ENCODE data around the gene IL23R. TPM values are rescaled to one million over a fixed set of nuclear protein-coding genes. Genes with fewer than 3 reads are reported as not detected.

Gene IL23R
- total RNA-seq, 2 experiments from 2014 or later = 7.1 to 9.3 TPM

- Mint-ChIP-seq H3K27me3 (peaks cover 13% of the 10 kb centered on the region), H3K4me1 (peaks cover 39% of the 10 kb centered on the region), H3K27ac (peak overlapping the region; percentile 64), H3K9me3 (ENCODE audit: low read depth) (no peaks in the 10 kb centered on the region), H3K36me3 (ENCODE audit: low read depth) (no peaks in the 10 kb centered on the region), H3K4me3 (no peak overlapping the region)
- intact Hi-C loops (cut with DNase I, micrococcal nuclease) = loop anchor here (1.0 to 10.0 kb wide), 4 partner anchors 96 to 383 kb away; partner anchors contain the start of gene SLC35D1 (in 2 of the 2)
- ATAC-seq = peak; percentile 23
- no peak for DNase-seq
- POLR2A ChIA-PET = interaction anchor here (1.2 kb wide), 1 partner anchor 21 kb away, joined by 3 read pairs; no protein-coding TSS in a partner anchor
- CTCF ChIA-PET = interaction anchor here (0.7 to 7.7 kb wide), 35 partner anchors 10 to 828 kb away, joined by 3 to 153 read pairs (median 5); partner anchors contain the start of genes C1orf141, DNAI4, MIER1 and SLC35D1
Observed at GRCh38 chr1:67148516-67149178, 17.6 kb upstream of the IL23R start.

- ATAC-seq = peak; percentile 90
- CTCF ChIA-PET = interaction anchor here (0.6 to 7.7 kb wide), 36 partner anchors 9 to 514 kb away, joined by 3 to 153 read pairs (median 4); partner anchors contain the start of genes C1orf141, DNAI4, MIER1 and SLC35D1
- no peak overlapping the region for H3K4me3 Mint-ChIP-seq
- peak; percentile 78 for DNase-seq
- no peaks in the 10 kb centered on the region for H3K36me3 Mint-ChIP-seq (ENCODE audit: low read depth)
- H3K4me1 Mint-ChIP-seq = peaks cover 34% of the 10 kb centered on the region
- peak overlapping the region; percentile 64 for H3K27ac Mint-ChIP-seq
- POLR2A ChIA-PET = interaction anchor here (1.2 kb wide), 1 partner anchor 20 kb away, joined by 3 read pairs; no protein-coding TSS in a partner anchor
- peaks cover 16% of the 10 kb centered on the region for H3K27me3 Mint-ChIP-seq
- intact Hi-C loops (cut with DNase I, micrococcal nuclease) = loop anchor here (1.0 to 10.0 kb wide), 4 partner anchors 97 to 384 kb away; partner anchors contain the start of gene SLC35D1 (in 2 of the 2)
- H3K9me3 Mint-ChIP-seq (ENCODE audit: low read depth) = no peaks in the 10 kb centered on the region
Observed at GRCh38 chr1:67149179-67149770, 17.0 kb upstream of the IL23R start.

GRCh38 chr1:67150931-67151330 lies 15.3 kb upstream of the IL23R start:
- peaks cover 20% of the 10 kb centered on the region for H3K27me3 Mint-ChIP-seq
- ATAC-seq = no peak
- no peak overlapping the region for H3K27ac Mint-ChIP-seq
- peaks cover 26% of the 10 kb centered on the region for H3K4me1 Mint-ChIP-seq
- ChIA-PET POLR2A (interaction anchor here (0.6 kb wide), 2 partner anchors 13 to 97 kb away, joined by 3 to 6 read pairs; no protein-coding TSS in a partner anchor), CTCF (interaction anchor here (0.7 to 7.7 kb wide), 6 partner anchors 10 to 1529 kb away, joined by 3 to 153 read pairs (median 4); partner anchors contain the start of gene C1orf141)
- H3K4me3 Mint-ChIP-seq = no peak overlapping the region
- no peaks in the 10 kb centered on the region for H3K9me3 Mint-ChIP-seq (ENCODE audit: low read depth)
- intact Hi-C loops (cut with DNase I, micrococcal nuclease) = no loop called here
- no peaks in the 10 kb centered on the region for H3K36me3 Mint-ChIP-seq (ENCODE audit: low read depth)
- DNase-seq = no peak

- no peak overlapping the region for H3K4me3 Mint-ChIP-seq
- ATAC-seq (no peak), DNase-seq (peak; percentile 53)
- ChIA-PET CTCF (interaction anchor here (0.6 to 1.3 kb wide), 2 partner anchors 9 to 56 kb away, joined by 3 read pairs; no protein-coding TSS in a partner anchor), POLR2A (interaction anchor here (0.8 kb wide), 1 partner anchor 13 kb away, joined by 3 read pairs; no protein-coding TSS in a partner anchor)
- H3K27me3 Mint-ChIP-seq = peaks cover 8% of the 10 kb centered on the region
- no peaks in the 10 kb centered on the region for H3K36me3 Mint-ChIP-seq (ENCODE audit: low read depth)
- H3K27ac Mint-ChIP-seq = no peak overlapping the region
- intact Hi-C loops (cut with DNase I, micrococcal nuclease) = loop anchor here (2.0 to 5.0 kb wide), 3 partner anchors 34 to 876 kb away; no protein-coding TSS in a partner anchor
- H3K9me3 Mint-ChIP-seq (ENCODE audit: low read depth) = peaks cover 2% of the 10 kb centered on the region
- H3K4me1 Mint-ChIP-seq = peaks cover 33% of the 10 kb centered on the region
Observed at GRCh38 chr1:67158401-67158800, 7.9 kb upstream of the IL23R start.

GRCh38 chr1:67159233-67159632 lies 7.0 kb upstream of the IL23R start:
- H3K27me3 Mint-ChIP-seq = peaks cover 4% of the 10 kb centered on the region
- DNase-seq (peak; percentile 68), ATAC-seq (peak; percentile 67)
- H3K4me1 Mint-ChIP-seq = peaks cover 41% of the 10 kb centered on the region
- intact Hi-C loops (cut with DNase I, micrococcal nuclease) = loop anchor here (1.0 to 5.0 kb wide), 6 partner anchors 12 to 876 kb away; no protein-coding TSS in a partner anchor
- ChIA-PET CTCF (no interaction called here), POLR2A (no interaction called here)
- peak overlapping the region; percentile 87 for H3K27ac Mint-ChIP-seq
- peak overlapping the region; percentile 6 for H3K4me3 Mint-ChIP-seq
- no peaks in the 10 kb centered on the region for H3K36me3 Mint-ChIP-seq (ENCODE audit: low read depth)
- H3K9me3 Mint-ChIP-seq (ENCODE audit: low read depth) = peaks cover 2% of the 10 kb centered on the region

GRCh38 chr1:67162954-67163353 lies 3.3 kb upstream of the IL23R start:
- CTCF ChIA-PET = interaction anchor here (0.7 to 5.5 kb wide), 10 partner anchors 8 to 177 kb away, joined by 3 to 37 read pairs (median 4); no protein-coding TSS in a partner anchor
- POLR2A ChIA-PET = interaction anchor here (0.6 to 1.2 kb wide), 6 partner anchors 9 to 522 kb away, joined by 3 to 7 read pairs (median 4); partner anchors contain the start of gene GADD45A
- Mint-ChIP-seq H3K27ac (peak overlapping the region; percentile 90), H3K36me3 (ENCODE audit: low read depth) (peaks cover 6% of the 10 kb centered on the region), H3K9me3 (ENCODE audit: low read depth) (peaks cover 6% of the 10 kb centered on the region), H3K4me3 (peak overlapping the region; percentile 59), H3K27me3 (peaks cover 1% of the 10 kb centered on the region), H3K4me1 (peaks cover 66% of the 10 kb centered on the region)
- peak; percentile 73 for ATAC-seq
- intact Hi-C loops (cut with DNase I, micrococcal nuclease) = loop anchor here (1.0 to 5.0 kb wide), 4 partner anchors 8 to 376 kb away; no protein-coding TSS in a partner anchor
- peak; percentile 71 for DNase-seq

GRCh38 chr1:67165468-67166041 lies 699 bp upstream of the IL23R start:
- DNase-seq (no peak), ATAC-seq (no peak)
- H3K4me3 Mint-ChIP-seq = no peak overlapping the region
- CTCF ChIA-PET = interaction anchor here (5.9 kb wide), 1 partner anchor 47 kb away, joined by 55 read pairs; no protein-coding TSS in a partner anchor
- peaks cover 1% of the 10 kb centered on the region for H3K27me3 Mint-ChIP-seq
- POLR2A ChIA-PET = interaction anchor here (0.6 to 2.5 kb wide), 3 partner anchors 25 to 168 kb away, joined by 3 to 6 read pairs (median 3); no protein-coding TSS in a partner anchor
- peak overlapping the region; percentile 85 for H3K27ac Mint-ChIP-seq
- intact Hi-C loops (cut with DNase I, micrococcal nuclease) = loop anchor here in 1 of 2 experiments (1.0 kb wide), 1 partner anchor 26 kb away; no protein-coding TSS in a partner anchor
- H3K36me3 Mint-ChIP-seq (ENCODE audit: low read depth) = peaks cover 13% of the 10 kb centered on the region
- peaks cover 4% of the 10 kb centered on the region for H3K9me3 Mint-ChIP-seq (ENCODE audit: low read depth)
- peaks cover 68% of the 10 kb centered on the region for H3K4me1 Mint-ChIP-seq

- ChIA-PET POLR2A (interaction anchor here (1.1 kb wide), 1 partner anchor 20 kb away, joined by 3 read pairs; no protein-coding TSS in a partner anchor), CTCF (interaction anchor here (0.6 to 5.9 kb wide), 4 partner anchors 22 to 272 kb away, joined by 3 to 55 read pairs (median 4); no protein-coding TSS in a partner anchor)
- peaks cover 1% of the 10 kb centered on the region for H3K27me3 Mint-ChIP-seq
- intact Hi-C loops (cut with DNase I, micrococcal nuclease) = no loop called here
- ATAC-seq (no peak), DNase-seq (no peak)
- peaks cover 16% of the 10 kb centered on the region for H3K36me3 Mint-ChIP-seq (ENCODE audit: low read depth)
- peaks cover 79% of the 10 kb centered on the region for H3K4me1 Mint-ChIP-seq
- peak overlapping the region; percentile 8 for H3K4me3 Mint-ChIP-seq
- peaks cover 4% of the 10 kb centered on the region for H3K9me3 Mint-ChIP-seq (ENCODE audit: low read depth)
- peak overlapping the region; percentile 97 for H3K27ac Mint-ChIP-seq
Observed at GRCh38 chr1:67169496-67169895, 3.2 kb downstream of the IL23R start.

- ATAC-seq = no peak
- intact Hi-C loops (cut with DNase I, micrococcal nuclease) = loop anchor here (5.0 to 10.0 kb wide), 6 partner anchors 243 to 885 kb away; partner anchors contain the start of gene SERBP1 (in 1 of the 2)
- H3K9me3 Mint-ChIP-seq (ENCODE audit: low read depth) = peaks cover 6% of the 10 kb centered on the region
- peaks cover 18% of the 10 kb centered on the region for H3K36me3 Mint-ChIP-seq (ENCODE audit: low read depth)
- H3K4me1 Mint-ChIP-seq = peaks cover 79% of the 10 kb centered on the region
- peak overlapping the region; percentile 97 for H3K27ac Mint-ChIP-seq
- H3K27me3 Mint-ChIP-seq = peaks cover 1% of the 10 kb centered on the region
- CTCF ChIA-PET = interaction anchor here (0.6 to 5.9 kb wide), 5 partner anchors 22 to 869 kb away, joined by 3 to 55 read pairs (median 3); no protein-coding TSS in a partner anchor
- H3K4me3 Mint-ChIP-seq = peak overlapping the region; percentile 69
- no peak for DNase-seq
- POLR2A ChIA-PET = interaction anchor here (1.1 kb wide), 1 partner anchor 20 kb away, joined by 3 read pairs; no protein-coding TSS in a partner anchor
Observed at GRCh38 chr1:67169932-67170331, 3.7 kb downstream of the IL23R start.

Measured in activated CD4-positive, alpha-beta T cell treated with anti-CD3 and anti-CD28 coated beads for 36 hours (primary cell).